Measurements from ENCODE around the gene SLC25A46. TPM values are rescaled to one million over a fixed set of nuclear protein-coding genes. Genes with fewer than 3 reads are reported as not detected.
A peak's percentile ranks its signal among the peaks of the same experiment; 100 is the strongest.

The SLC25A46 gene
- total and polyA plus RNA-seq, 9 of the 15 experiments (the other 6 are each of a cell fraction or from before 2014, with no cell fraction given) = 7.8 to 47.3 (median 31.8) TPM

- TF ChIP-seq, protein P1, sequence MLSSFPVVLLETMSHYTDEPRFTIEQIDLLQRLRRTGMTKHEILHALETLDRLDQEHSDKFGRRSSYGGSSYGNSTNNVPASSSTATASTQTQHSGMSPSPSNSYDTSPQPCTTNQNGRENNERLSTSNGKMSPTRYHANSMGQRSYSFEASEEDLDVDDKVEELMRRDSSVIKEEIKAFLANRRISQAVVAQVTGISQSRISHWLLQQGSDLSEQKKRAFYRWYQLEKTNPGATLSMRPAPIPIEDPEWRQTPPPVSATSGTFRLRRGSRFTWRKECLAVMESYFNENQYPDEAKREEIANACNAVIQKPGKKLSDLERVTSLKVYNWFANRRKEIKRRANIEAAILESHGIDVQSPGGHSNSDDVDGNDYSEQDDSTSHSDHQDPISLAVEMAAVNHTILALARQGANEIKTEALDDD (IDR thresholded peaks at IDR 0.05) = no peak
- TF ChIP-seq CTBP1 (IDR thresholded peaks at IDR 0.05; ENCODE audit: borderline replicate concordance) (0 out of 2 replicates have a peak, but pooled peaks have one; percentile 39), CBX3 (IDR thresholded peaks at IDR 0.05; ENCODE audit: borderline replicate concordance in 1 of 2, low read length in 2 of 2) (0 out of 3 replicates have a peak, but pooled peaks of 1 of the 2 experiments have one; percentile 58), SREBF1 (IDR thresholded peaks at IDR 0.05; ENCODE audit: borderline replicate concordance, low read depth, low read length) (no peak), NRF1 (conservative IDR thresholded peaks at IDR 0.05 in 1 of 2, IDR thresholded peaks at IDR 0.05 in 1 of 2) (0 out of 4 replicates have a peak, but pooled peaks of 1 of the 2 experiments have one; percentile 11), SFPQ (IDR thresholded peaks at IDR 0.05; ENCODE audit: low read depth, low read length) (no peak), NFE2 (IDR thresholded peaks at IDR 0.05; ENCODE audit: low read depth) (no peak), ZNF212 (CRISPR knock-in tag; IDR thresholded peaks at IDR 0.05) (no peak), TRIM28 (IDR thresholded peaks at IDR 0.05) (no peak), NCOA2 (IDR thresholded peaks at IDR 0.05; ENCODE audit: partially characterized antibody in 2 of 2) (no peak), MECOM (CRISPR knock-in tag; IDR thresholded peaks at IDR 0.05) (no peak), FOS (IDR thresholded peaks at IDR 0.05; ENCODE audit: extremely low read depth, insufficient read length) (no peak), BCOR (IDR thresholded peaks at IDR 0.05) (no peak), HMG20A (CRISPR knock-in tag; conservative IDR thresholded peaks at IDR 0.05) (no peak), ZNF23 (CRISPR knock-in tag; IDR thresholded peaks at IDR 0.05) (no peak), KLF10 (CRISPR knock-in tag; IDR thresholded peaks at IDR 0.05) (no peak), ZNF444 (CRISPR knock-in tag; IDR thresholded peaks at IDR 0.05) (no peak), ZNF347 (CRISPR knock-in tag; IDR thresholded peaks at IDR 0.05; ENCODE audit: low read depth) (no peak)
- TF ChIP-seq, protein P2, sequence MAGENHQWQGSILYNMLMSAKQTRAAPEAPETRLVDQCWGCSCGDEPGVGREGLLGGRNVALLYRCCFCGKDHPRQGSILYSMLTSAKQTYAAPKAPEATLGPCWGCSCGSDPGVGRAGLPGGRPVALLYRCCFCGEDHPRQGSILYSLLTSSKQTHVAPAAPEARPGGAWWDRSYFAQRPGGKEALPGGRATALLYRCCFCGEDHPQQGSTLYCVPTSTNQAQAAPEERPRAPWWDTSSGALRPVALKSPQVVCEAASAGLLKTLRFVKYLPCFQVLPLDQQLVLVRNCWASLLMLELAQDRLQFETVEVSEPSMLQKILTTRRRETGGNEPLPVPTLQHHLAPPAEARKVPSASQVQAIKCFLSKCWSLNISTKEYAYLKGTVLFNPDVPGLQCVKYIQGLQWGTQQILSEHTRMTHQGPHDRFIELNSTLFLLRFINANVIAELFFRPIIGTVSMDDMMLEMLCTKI (IDR thresholded peaks at IDR 0.05; ENCODE audit: partially characterized antibody) = no peak
- TF ChIP-seq, protein P3, sequence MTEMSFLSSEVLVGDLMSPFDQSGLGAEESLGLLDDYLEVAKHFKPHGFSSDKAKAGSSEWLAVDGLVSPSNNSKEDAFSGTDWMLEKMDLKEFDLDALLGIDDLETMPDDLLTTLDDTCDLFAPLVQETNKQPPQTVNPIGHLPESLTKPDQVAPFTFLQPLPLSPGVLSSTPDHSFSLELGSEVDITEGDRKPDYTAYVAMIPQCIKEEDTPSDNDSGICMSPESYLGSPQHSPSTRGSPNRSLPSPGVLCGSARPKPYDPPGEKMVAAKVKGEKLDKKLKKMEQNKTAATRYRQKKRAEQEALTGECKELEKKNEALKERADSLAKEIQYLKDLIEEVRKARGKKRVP (CRISPR knock-in tag; IDR thresholded peaks at IDR 0.05) = no peak
- TF ChIP-seq, protein P4, sequence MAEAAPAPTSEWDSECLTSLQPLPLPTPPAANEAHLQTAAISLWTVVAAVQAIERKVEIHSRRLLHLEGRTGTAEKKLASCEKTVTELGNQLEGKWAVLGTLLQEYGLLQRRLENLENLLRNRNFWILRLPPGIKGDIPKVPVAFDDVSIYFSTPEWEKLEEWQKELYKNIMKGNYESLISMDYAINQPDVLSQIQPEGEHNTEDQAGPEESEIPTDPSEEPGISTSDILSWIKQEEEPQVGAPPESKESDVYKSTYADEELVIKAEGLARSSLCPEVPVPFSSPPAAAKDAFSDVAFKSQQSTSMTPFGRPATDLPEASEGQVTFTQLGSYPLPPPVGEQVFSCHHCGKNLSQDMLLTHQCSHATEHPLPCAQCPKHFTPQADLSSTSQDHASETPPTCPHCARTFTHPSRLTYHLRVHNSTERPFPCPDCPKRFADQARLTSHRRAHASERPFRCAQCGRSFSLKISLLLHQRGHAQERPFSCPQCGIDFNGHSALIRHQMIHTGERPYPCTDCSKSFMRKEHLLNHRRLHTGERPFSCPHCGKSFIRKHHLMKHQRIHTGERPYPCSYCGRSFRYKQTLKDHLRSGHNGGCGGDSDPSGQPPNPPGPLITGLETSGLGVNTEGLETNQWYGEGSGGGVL (CRISPR knock-in tag; IDR thresholded peaks at IDR 0.05) = no peak
These were observed at the start of gene SLC25A46 (continued) for GRCh38 chr5:110738812-110739651.

Measured in K562 (cell line).